GM19455 (cell line): ENCODE results near the gene TFAP2E.

Experiments used
- ATAC-seq: cut with Tn5 transposase; IDR thresholded peaks from one replicate; pipeline ENCODE4 v1.9.1; 2021; ENCODE audit not compliant: unreplicated experiment

TFAP2E gene

GRCh38 chr1:35592991-35593769 is 20.1 kb downstream of the TFAP2E start:
- ATAC-seq, result no peak

GRCh38 chr1:35594005-35594760 is 21.1 kb downstream of the TFAP2E start:
- no peak for ATAC-seq

GRCh38 chr1:35595684-35596083 is 22.6 kb downstream of the TFAP2E start:
- no peak for ATAC-seq

GRCh38 chr1:35597870-35598269 is 24.8 kb downstream of the TFAP2E start:
- ATAC-seq, result no peak

- no peak for ATAC-seq
Measured at GRCh38 chr1:35598895-35599294, 25.8 kb downstream of the TFAP2E start.

GRCh38 chr1:35599411-35599810 is 26.3 kb downstream of the TFAP2E start:
- ATAC-seq, result no peak

- no peak for ATAC-seq
Measured at GRCh38 chr1:35600593-35600992, 27.5 kb downstream of the TFAP2E start.

GRCh38 chr1:35603468-35603867 is 30.4 kb downstream of the TFAP2E start:
- ATAC-seq, result no peak

- ATAC-seq, result no peak
Measured at GRCh38 chr1:35603941-35604340, 30.8 kb downstream of the TFAP2E start.

GRCh38 chr1:35605071-35605866 is 32.2 kb downstream of the TFAP2E start:
- ATAC-seq, result no peak

- ATAC-seq, result no peak
Measured at GRCh38 chr1:35605867-35606182, 32.7 kb downstream of the TFAP2E start.

GRCh38 chr1:35611655-35612054 is 38.5 kb downstream of the TFAP2E start:
- ATAC-seq, result no peak

GRCh38 chr1:35615440-35615839 is 42.3 kb downstream of the TFAP2E start:
- no peak for ATAC-seq

- ATAC-seq, result no peak
Measured at GRCh38 chr1:35619237-35620121, 46.4 kb downstream of the TFAP2E start.

GRCh38 chr1:35622510-35623178 is 49.5 kb downstream of the TFAP2E start:
- ATAC-seq, result no peak

- no peak for ATAC-seq
Measured at GRCh38 chr1:35623832-35624231, 50.7 kb downstream of the TFAP2E start.

GRCh38 chr1:35629051-35629450 is 55.9 kb downstream of the TFAP2E start:
- no peak for ATAC-seq

GRCh38 chr1:35631396-35631795 is 58.3 kb downstream of the TFAP2E start:
- ATAC-seq, result no peak

GRCh38 chr1:35633547-35633946 is 60.4 kb downstream of the TFAP2E start:
- ATAC-seq, result no peak

GRCh38 chr1:35637401-35637809 is 64.3 kb downstream of the TFAP2E start:
- ATAC-seq, result no peak
